Fibroblast of villous mesenchyme (primary cell): ENCODE measurements around the gene FAM222A. TPM values are rescaled to one million over a fixed set of nuclear protein-coding genes. Genes with fewer than 3 reads are reported as not detected.

ENCODE experiments used
- DNase-seq: peaks from one replicate; pipeline ENCODE4 v3.0.0-alpha.2; 2010; ENCODE audit warnings: low read depth
- H3K4me3 ChIP-seq: 2 replicates; pipeline ENCODE4 v1.5.1; 2011; ENCODE audit warnings: low read depth, mild to moderate bottlenecking, low read length
- total RNA-seq: library from RNA; depleted of rRNA; stranded (reverse); fragments of >200 nt; gene quantifications from 2 replicates; pipeline ENCODE4 v1.2.3, GENCODE V29; 2012
- TF ChIP-seq, protein P1 (sequence below): IDR thresholded peaks from 2 replicates; pipeline ENCODE4 v1.5.1; 2012; ENCODE audit warnings: low read depth, mild to moderate bottlenecking, low read length; ENCODE audit not compliant: insufficient read depth

Gene FAM222A
- total RNA-seq, 1 donor: 0.43 TPM

DNA sequence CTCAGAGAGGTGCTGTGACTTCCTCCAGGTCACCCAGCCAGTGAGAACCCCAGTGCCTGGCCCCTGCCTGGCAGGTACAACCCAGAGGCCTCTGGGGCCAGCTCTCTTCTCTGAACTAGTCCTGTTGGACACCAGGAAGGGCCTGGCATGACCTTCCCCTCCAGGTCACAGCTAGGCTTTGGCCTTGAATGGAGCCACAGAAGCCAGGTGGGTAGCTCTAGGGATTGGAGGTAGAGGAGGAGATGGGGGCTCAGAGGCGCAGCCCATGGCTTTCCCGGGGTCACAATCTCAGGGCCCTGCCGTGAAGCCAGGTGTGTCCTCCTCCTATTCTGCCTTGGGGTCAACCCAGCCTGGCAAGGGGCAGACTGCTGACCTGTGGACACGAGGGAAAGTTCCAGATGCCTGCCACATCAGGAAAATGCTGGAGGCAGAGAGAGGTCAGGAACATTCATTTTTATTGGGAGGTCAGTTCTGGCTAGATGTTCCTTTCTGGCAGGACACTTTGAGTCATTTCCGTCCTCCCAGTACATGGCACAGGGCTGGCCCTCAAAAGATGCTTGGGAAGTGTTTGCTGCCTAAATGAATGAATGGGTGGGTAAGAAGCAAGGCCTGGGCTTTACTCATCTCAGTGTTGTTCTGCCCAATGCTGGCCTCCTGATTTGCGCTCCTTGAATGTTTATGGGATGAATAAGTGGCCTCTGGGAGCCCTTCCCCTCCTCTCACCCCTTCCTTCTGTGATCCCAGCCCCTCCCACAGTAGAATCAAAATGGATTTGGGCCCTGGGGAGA is 25.4 kb downstream of the FAM222A start:
- H3K4me3 ChIP-seq: no peak overlapping the region
- TF ChIP-seq, protein P1, sequence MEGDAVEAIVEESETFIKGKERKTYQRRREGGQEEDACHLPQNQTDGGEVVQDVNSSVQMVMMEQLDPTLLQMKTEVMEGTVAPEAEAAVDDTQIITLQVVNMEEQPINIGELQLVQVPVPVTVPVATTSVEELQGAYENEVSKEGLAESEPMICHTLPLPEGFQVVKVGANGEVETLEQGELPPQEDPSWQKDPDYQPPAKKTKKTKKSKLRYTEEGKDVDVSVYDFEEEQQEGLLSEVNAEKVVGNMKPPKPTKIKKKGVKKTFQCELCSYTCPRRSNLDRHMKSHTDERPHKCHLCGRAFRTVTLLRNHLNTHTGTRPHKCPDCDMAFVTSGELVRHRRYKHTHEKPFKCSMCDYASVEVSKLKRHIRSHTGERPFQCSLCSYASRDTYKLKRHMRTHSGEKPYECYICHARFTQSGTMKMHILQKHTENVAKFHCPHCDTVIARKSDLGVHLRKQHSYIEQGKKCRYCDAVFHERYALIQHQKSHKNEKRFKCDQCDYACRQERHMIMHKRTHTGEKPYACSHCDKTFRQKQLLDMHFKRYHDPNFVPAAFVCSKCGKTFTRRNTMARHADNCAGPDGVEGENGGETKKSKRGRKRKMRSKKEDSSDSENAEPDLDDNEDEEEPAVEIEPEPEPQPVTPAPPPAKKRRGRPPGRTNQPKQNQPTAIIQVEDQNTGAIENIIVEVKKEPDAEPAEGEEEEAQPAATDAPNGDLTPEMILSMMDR: no peak
- no peak for DNase-seq

DNA sequence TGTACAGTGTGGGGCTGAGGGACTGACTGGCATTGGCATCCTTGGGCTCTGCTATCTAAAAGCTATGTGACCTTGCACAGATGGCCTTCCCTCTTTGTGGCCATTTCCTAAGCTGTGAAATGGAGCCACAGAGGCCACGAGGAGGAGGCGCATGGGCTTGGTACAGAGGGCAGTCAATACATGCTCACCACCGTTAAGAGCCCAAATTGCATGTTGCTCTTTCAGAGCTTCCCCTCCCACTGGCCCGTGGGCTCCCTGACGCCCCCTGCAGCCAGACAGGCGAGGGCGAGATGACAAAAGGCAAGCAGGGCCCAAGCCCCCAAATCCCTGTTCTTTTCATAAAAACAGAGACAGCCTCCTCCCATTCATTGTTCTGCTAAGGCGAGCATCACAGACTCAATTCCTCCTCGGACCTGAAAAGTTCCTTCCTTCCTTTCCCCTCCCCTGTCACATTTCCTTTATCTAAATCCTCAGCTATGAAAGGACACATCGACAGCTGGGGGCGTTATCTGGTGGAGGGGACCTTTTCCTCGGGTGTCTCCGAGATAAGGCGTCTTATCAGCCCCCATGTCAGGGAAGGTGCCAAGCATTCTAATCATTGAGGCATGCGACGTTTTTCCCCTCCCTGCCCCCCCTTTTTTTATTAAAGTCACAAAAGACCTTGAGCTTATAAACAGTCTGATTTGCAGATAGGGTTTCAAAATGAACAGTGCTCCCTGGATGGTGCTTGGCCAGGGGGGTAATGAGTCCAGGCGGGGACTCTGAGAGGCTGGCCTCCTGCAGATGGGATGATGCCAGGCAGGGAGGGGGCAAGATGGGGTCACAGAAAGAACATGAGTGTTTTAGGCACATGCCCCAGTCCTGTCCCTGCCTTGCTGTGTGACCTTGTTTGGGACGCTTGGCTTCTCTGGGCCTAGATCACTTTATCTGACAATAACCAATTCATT is 26.4 kb downstream of the FAM222A start:
- H3K4me3 ChIP-seq: no peak overlapping the region
- DNase-seq: no peak
- TF ChIP-seq, protein P1: peak; percentile 22

DNA sequence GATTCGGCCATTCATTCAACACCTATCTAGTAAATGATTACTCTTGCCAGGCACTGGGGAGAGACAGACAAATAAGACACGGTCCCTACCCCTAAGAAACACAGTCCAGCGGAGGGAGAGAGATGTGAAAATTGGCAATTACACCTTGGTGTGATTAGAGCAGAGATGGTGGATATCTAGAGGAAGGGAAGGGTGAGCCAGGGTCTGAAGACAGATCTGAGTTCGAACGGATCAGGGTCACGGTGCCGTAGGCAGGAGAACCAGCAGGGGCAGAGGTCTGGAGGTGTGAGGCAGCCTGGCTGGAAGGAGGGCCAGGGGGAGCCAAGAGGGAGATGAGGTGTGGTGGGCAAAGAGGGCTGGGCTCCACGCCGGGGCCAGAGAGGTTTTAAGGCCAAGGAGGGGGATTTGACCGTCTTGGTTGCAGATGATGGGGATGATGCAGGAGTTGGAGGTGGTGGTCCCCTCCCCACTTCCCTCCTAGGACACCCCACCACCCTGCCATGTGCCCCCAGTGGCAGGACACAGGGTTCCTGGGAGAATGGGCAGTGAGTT is 27.1 kb downstream of the FAM222A start:
- TF ChIP-seq, protein P1: no peak
- no peak for DNase-seq
- no peak overlapping the region for H3K4me3 ChIP-seq

DNA sequence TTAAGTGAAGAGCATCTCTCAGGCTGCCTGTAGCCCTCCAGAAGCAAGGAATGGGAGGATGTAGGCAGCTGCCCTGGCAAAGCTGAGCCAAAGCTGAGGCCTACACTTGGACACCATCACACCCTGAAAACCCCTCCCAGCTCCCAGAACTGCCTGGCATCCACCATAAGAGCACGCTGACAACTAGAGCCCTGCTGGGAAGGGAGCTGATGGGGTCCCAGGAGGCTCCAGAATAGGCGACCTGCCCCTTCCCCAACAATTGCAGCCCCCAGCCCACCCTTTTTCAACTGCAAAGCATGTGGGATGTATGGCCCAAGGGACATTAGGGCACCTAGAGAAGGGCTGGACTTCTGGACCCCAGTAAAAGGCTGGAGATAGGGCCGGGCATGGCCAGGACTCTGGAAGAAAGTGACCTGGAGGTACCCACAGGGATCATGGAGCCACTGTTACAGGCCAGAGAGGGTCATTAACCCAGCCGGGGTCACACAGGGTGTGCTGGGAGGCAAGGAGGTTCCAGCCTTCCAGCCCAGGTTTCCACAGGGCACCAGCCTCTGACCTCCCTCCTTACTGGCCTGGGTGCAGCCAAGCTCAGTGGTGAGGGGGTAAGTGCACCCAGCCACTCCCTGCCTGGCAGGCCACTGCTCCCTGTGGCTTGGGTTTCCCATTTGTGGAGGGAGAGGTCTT is 27.8 kb downstream of the FAM222A start:
- H3K4me3 ChIP-seq: no peak overlapping the region
- TF ChIP-seq, protein P1: no peak
- no peak for DNase-seq

DNA sequence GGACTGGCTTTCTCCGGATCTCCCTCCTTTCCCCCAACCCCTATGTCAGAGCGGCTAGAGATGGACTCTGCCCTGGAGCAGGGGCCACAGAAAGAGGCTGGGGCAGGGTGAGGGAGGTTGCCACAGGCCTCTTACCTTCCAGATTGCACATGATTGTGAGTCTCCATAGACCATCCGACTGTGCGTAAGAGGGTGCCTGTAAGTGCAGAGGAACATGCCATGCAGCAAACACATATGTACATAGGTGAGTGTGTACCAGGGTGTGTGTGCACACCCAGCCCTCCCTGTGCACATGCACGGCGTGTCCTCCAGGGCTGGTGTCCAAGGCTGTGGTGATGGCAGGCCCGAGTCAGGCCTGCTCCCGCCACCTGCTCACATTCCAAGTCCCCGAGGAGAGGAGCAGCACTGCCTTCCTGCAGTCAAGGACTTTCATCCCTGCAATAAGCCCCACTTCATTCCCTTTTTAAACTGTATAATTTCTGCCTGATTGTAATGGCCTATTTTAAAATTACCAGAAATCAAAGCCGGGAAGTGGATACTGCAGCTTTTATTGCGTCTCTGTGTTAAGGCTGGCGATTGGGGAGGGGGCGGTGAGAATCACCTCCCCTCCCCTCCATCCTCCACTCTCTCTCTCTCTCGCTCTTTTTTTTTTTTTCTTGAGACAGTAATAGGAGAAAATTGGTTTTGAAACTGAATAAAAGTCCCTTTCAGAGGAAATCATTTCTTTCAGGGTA is 28.5 kb downstream of the FAM222A start:
- TF ChIP-seq, protein P1: no peak
- DNase-seq: no peak
- H3K4me3 ChIP-seq: no peak overlapping the region
